ENCODE data around the gene OPTC. TPM values are rescaled to one million over a fixed set of nuclear protein-coding genes. Genes with fewer than 3 reads are reported as not detected.
"Not testable (repeated sequence)": the region's sequence is repeated elsewhere in the genome, so short reads cannot be mapped to it uniquely, and the experiment has no call there.

Gene OPTC
- total and polyA plus RNA-seq, 2 of the 13 experiments (the other 11 are each of a cell fraction or from before 2014, with no cell fraction given), result not detected

GRCh38 chr1:203466906-203467549 is 26.9 kb upstream of the OPTC start:
- H3K4me1 ChIP-seq (ENCODE audit: insufficient read depth, low read length); BruUV-seq (replicated peaks); H3K9me3 ChIP-seq (ENCODE audit: low read length); DNase-seq (ENCODE audit: low spot score); H3K9ac ChIP-seq (ENCODE audit: insufficient read depth, low read depth, low read length); H3K79me2 ChIP-seq (ENCODE audit: insufficient read depth, low read length); POLR2A ChIA-PET; H3K27ac ChIP-seq (ENCODE audit: extremely low read length, insufficient read depth, low read length); H3K36me3 ChIP-seq (replicated peaks in 1 of 2; ENCODE audit: control insufficient read depth in 1 of 2, insufficient read depth in 2 of 2, low read length in 2 of 2); intact Hi-C loops (cut with micrococcal nuclease; ENCODE audit: unreplicated experiment); H2AFZ ChIP-seq (ENCODE audit: low read length); H3K4me3 ChIP-seq (replicated peaks in 1 of 3; ENCODE audit: insufficient read depth in 1 of 3, low read depth in 2 of 3, low read length in 3 of 3); in situ Hi-C loops (cut with HindIII; ENCODE audit: extremely low pct_ligation_motif_present, low pct_unique_long_range_greater_than_20kb); CTCF ChIA-PET (ENCODE audit: low intra/inter-chr PET ratio, low total read pairs); H3K4me2 ChIP-seq (ENCODE audit: low read depth, low read length); FAIRE-seq; ATAC-seq; H4K20me1 ChIP-seq (ENCODE audit: insufficient read depth, low read length): not testable (repeated sequence)
- peaks cover 4 to 22% of the 10 kb centered on the region in 2 experiments; a peak in 4 of 5 replicates for H3K27me3 ChIP-seq (ENCODE audit: control insufficient read depth in 1 of 2, insufficient read depth in 2 of 2, low read length in 2 of 2)
- 45% methylated on average over 13 of the region's 13 CpGs for WGBS (ENCODE audit: low lambda C conversion rate)

GRCh38 chr1:203467550-203467921 is 26.4 kb upstream of the OPTC start:
- peaks cover 4 to 22% of the 10 kb centered on the region in 2 experiments; a peak in 3 of 5 replicates for H3K27me3 ChIP-seq (ENCODE audit: control insufficient read depth in 1 of 2, insufficient read depth in 2 of 2, low read length in 2 of 2)
- POLR2A ChIA-PET, result no interaction called here
- FAIRE-seq (no peak), ATAC-seq (no peak), DNase-seq (ENCODE audit: low spot score) (no peak)
- H3K4me3 ChIP-seq (replicated peaks in 1 of 3; ENCODE audit: insufficient read depth in 1 of 3, low read depth in 2 of 3, low read length in 3 of 3), result no peak overlapping the region
- no peak overlapping the region for H3K9ac ChIP-seq (ENCODE audit: insufficient read depth, low read depth, low read length)
- 42% methylated on average over 9 of the region's 9 CpGs for WGBS (ENCODE audit: low lambda C conversion rate)
- H3K79me2 ChIP-seq (ENCODE audit: insufficient read depth, low read length), result no peaks in the 10 kb centered on the region
- H3K4me2 ChIP-seq (ENCODE audit: low read depth, low read length), result no peak overlapping the region
- no TSS peak for BruUV-seq (replicated peaks)
- in situ Hi-C loops (cut with HindIII; ENCODE audit: extremely low pct_ligation_motif_present, low pct_unique_long_range_greater_than_20kb), result no loop called here
- no peaks in the 10 kb centered on the region for H3K36me3 ChIP-seq (replicated peaks in 1 of 2; ENCODE audit: control insufficient read depth in 1 of 2, insufficient read depth in 2 of 2, low read length in 2 of 2)
- H2AFZ ChIP-seq (ENCODE audit: low read length), result no peak overlapping the region
- H3K9me3 ChIP-seq (ENCODE audit: low read length), result no peaks in the 10 kb centered on the region
- CTCF ChIA-PET (ENCODE audit: low intra/inter-chr PET ratio, low total read pairs), result no interaction called here
- H3K4me1 ChIP-seq (ENCODE audit: insufficient read depth, low read length), result no peaks in the 10 kb centered on the region
- no peaks in the 10 kb centered on the region for H4K20me1 ChIP-seq (ENCODE audit: insufficient read depth, low read length)
- no peak overlapping the region for H3K27ac ChIP-seq (ENCODE audit: extremely low read length, insufficient read depth, low read length)
- intact Hi-C loops (cut with micrococcal nuclease; ENCODE audit: unreplicated experiment), result no loop called here
- no peak for TF ChIP-seq PHB2 (IDR thresholded peaks at IDR 0.05; ENCODE audit: partially characterized antibody)
- no peak for TF ChIP-seq GATA4 (IDR thresholded peaks at IDR 0.05; ENCODE audit: borderline replicate concordance, low read depth)
- TF ChIP-seq TP53 (CRISPR knock-in tag; conservative IDR thresholded peaks at IDR 0.05), result no peak
- TF ChIP-seq ZBTB37 (CRISPR knock-in tag; IDR thresholded peaks at IDR 0.05), result no peak
- no peak for TF ChIP-seq THAP11 (CRISPR knock-in tag; IDR thresholded peaks at IDR 0.05)
- TF ChIP-seq RXRA (CRISPR knock-in tag; IDR thresholded peaks at IDR 0.05), result no peak
- no peak for TF ChIP-seq GTF2F1 (IDR thresholded peaks at IDR 0.05; ENCODE audit: low read length)
- no peak for TF ChIP-seq MTA1 (CRISPR knock-in tag; IDR thresholded peaks at IDR 0.05; ENCODE audit: borderline replicate concordance)
- no peak for TF ChIP-seq NONO (IDR thresholded peaks at IDR 0.05)
- TF ChIP-seq NONO (CRISPR knock-in tag; conservative IDR thresholded peaks at IDR 0.05), result no peak
- TF ChIP-seq PRDM10 (CRISPR knock-in tag; IDR thresholded peaks at IDR 0.05; ENCODE audit: low read depth), result no peak
- TF ChIP-seq ZNF550 (CRISPR knock-in tag; IDR thresholded peaks at IDR 0.05; ENCODE audit: borderline replicate concordance), result no peak
- TF ChIP-seq FOSL1 (CRISPR knock-in tag; IDR thresholded peaks at IDR 0.05; ENCODE audit: borderline replicate concordance), result no peak
- TF ChIP-seq ZNF570 (CRISPR knock-in tag; IDR thresholded peaks at IDR 0.05; ENCODE audit: borderline replicate concordance), result no peak

Data from HepG2 (cell line).